NK-92 (cell line): ENCODE measurements around the gene DIABLO.
"Not testable (repeated sequence)": the region's sequence is repeated elsewhere in the genome, so short reads cannot be mapped to it uniquely, and the experiment has no call there.

Source experiments
- DNase-seq: peaks from one replicate; lab custom pipeline; 2025; ENCODE audit not compliant: unreplicated experiment; lab: John Stamatoyannopoulos, UW

DIABLO gene

DNA sequence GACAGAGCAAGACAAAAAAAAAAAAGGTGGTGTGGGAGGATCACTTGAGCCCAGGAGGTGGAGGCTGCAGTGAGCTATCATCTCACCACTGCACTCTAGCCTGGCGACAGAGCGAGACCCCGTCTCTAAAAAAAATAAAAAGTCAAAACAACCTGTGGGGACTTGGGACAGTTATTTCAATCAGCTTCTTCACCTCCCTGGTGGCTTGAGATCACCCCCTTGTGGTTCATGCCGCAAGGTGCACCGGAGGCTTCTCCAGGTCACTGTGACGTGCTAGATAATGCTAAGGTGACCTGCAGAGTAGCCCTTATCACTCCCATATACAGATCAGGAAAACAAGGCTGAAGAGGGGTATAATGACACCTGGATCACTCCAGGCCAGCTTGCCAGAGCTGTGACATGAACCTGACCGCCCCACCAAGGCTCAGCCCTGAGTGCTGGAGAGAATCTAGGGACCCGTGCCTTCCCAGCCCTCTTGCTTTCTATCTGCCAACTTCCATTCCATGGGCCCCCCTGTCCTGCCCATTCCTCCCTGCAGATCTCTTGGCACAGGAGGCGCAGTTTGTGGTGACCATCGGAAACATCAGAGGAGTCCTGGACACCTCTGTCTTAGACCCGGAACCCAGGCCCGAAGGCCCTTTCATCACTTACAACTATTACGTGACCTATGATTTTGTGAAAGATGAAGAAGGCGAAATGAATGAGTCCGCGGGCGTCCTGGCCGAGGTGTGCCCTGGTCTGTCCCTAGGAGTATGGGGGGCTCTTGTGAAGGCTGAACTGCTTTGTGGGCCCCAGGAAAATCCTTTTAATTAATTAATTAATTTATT is 34.8 kb downstream of the DIABLO start:
- DNase-seq, result peak; percentile 3

GRCh38 chr12:122189626-122190475 is 36.0 kb downstream of the DIABLO start:
- no peak for DNase-seq

- DNase-seq, result no peak
Observed at GRCh38 chr12:122187466-122187865, 38.4 kb downstream of the DIABLO start.

GRCh38 chr12:122185494-122186082 is 40.3 kb downstream of the DIABLO start:
- DNase-seq, result no peak

- DNase-seq, result no peak
Observed at GRCh38 chr12:122185079-122185478, 40.8 kb downstream of the DIABLO start.

DNA sequence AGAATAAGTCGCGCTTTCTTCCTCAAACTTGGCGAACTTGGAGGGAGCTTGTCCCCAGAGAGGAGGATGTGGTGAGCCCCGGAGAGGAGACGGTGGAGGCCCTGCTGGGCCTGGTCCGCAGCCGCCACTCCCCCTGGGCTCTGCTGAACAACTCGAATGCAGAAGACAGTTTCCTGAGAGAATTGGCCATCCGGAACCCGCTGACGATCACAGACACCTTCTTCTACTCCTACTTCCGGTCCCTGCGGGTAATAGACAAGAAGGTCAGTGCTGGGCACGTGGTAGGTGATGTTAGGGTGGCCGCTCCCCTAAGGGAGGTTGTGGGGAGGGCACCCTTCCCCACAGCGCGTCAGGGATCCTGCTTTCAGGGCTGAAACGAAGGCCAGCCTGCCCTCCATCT is 41.3 kb downstream of the DIABLO start:
- no peak for DNase-seq

DNA sequence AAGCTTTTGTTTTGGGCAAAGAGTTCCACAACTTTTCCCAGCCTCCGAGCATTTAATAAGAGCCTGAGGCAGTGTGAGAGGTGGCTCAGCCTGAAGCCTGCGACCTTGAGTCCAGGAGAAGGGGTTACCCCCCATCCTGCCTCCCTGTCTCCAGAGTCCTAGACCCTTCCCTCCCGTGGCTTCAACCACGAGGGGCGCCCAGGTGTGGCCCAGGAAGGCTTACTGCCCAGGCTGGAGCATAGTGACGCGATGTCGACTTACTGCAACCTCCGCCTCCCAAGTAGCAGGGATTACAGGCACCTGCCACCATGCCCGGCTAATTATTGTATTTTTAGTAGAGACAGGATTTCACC is 42.3 kb downstream of the DIABLO start:
- DNase-seq, result no peak

DNA sequence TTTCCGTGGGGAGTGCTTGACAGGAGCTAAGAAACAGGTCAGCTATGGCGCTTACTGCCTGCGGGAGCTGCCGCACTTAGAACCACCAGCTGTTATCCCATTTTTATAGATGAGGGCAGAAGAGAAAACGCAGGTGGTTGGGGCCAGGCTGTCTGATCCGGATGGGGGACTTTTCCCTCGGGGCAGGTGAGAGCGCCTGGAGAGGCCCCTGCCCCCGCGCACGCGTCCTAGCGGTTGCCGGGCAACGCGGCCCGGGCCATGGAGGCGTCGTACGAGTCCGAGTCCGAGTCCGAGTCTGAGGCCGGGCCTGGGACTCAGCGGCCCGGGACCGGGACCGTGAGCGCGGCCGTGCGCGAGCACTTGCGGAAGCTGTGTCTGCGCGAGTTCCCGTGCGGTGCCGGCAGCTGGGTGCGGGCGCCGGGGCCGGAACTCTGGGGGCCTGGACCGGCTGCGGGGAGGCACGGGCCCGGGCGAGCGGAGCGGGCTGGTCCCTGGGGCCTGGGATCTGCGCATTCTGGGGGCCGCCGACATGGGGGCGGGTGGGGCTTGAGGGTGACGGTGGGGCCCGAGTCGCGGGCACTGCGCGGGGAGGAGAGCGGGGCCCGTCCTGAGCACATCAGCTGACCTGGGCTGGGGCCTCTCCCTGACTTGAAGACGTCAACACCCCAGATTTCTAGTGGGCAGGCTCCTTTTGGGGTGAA is 42.8 kb downstream of the DIABLO start, which contains the start of gene LRRC43:
Gene LRRC43, plus strand, starts transcription at position 237 of the 701 bp plus-strand sequence. Its CDS starts 22 bp downstream, at position 259.
- DNase-seq, result no peak

- not testable (repeated sequence) for DNase-seq
Observed at GRCh38 chr12:122176473-122176872, 49.4 kb downstream of the DIABLO start.

- DNase-seq, result no peak
Observed at GRCh38 chr12:122174155-122174845, 51.6 kb downstream of the DIABLO start, which contains the start of gene IL31. Gene IL31 (minus strand): TSS chr12:122174221. CDS start chr12:122174172, 49 bp downstream.

GRCh38 chr12:122172262-122172939 is 53.5 kb downstream of the DIABLO start:
- no peak for DNase-seq

DNA sequence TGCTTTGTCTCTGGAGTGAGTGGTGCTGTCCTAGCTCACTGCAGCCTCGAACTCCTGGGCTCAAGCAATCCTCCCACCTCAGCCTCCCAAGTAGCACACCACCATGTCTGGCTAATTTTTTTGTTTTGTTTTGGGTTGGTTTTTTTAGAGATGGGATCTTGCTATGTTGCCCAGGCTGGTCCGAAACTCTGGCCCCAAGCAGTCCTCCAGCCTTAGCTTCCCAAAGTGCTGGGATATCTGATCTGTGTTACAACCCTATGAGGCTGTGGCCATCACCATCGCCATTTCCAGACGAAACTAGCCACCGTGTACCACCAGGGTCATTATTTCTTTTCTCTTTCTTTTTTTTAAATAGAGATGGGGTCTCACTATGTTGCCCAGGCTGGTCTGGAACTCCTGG is 54.5 kb downstream of the DIABLO start:
- no peak for DNase-seq

- no peak for DNase-seq
Observed at GRCh38 chr12:122168492-122168891, 57.4 kb downstream of the DIABLO start.

GRCh38 chr12:122167356-122167925 is 58.4 kb downstream of the DIABLO start:
- no peak for DNase-seq

GRCh38 chr12:122166422-122167349 is 59.2 kb downstream of the DIABLO start:
- DNase-seq, result no peak

GRCh38 chr12:122162976-122163375 is 62.9 kb downstream of the DIABLO start:
- DNase-seq, result no peak

- no peak for DNase-seq
Observed at GRCh38 chr12:122161682-122162081, 64.2 kb downstream of the DIABLO start.

DNA sequence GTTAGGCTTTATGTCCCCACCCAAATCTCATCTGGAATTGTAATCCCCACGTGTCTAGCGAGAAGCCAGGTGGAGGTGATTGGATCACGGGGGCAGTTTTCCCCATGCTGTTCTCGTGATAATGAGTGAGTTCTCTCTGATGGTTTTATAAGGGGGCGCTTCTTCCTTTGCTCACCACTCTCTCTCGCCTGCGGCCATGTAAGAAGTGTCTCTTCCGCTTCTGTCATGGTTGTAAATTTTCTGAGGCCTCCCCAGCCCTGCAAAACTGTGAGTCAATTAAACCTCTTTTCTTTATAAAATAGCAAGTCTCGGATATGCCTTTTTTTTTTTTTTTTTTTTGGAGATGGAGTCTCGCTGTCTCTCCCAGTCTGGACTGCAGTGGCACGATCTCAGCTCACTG is 65.1 kb downstream of the DIABLO start:
- no peak for DNase-seq
